ENCODE results near the gene SNRPA1. TPM values are rescaled to one million over a fixed set of nuclear protein-coding genes. Genes with fewer than 3 reads are reported as not detected.

Gene SNRPA1
- total and polyA plus RNA-seq, 12 donors: 16.0 to 65.0 (median 30.0) TPM

DNA sequence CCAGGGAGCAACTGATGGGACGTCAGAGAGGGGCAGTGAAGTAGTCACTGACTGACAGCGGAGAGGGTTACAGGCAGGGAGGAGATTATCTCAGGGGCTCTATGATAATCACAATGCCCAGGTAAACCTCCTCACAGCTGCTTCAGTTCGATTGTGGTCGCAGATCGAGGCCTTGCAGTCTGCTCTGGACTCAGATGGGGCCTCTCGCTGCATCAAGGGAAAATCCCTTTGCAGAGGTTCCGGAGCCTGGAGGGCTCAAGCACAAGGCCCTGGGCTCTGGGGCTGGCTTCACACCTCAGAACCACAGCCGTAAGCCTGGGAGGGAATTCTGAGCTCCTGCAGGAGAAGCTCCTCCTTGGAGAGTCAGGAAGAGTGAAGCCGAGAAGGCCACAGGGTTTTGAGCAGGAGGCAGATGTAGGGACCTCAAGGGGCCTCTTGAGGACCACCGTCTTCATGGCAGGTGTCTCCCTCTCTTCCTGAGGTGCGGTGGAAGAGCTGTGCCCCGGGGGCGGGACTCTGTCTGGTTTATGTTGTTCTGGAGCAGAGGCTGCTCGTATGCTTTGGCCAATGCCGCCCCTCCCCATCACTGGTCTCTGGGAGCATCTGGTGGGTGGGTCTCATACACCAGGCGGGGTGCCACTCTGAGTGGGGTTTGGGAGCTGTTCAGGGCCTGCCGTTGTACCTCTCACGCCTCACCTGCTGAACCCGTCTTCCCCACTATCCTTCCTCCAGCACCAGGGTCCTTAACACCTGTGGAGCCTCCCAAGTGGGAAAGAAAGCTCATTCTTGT lies 19.5 kb upstream of the SNRPA1 start:
- Histone ChIP-seq H3K4me1 (replicated peaks in 1 of 2) (no peaks in the 10 kb centered on the region), H3K9me3 (replicated peaks in 1 of 3) (no peaks in the 10 kb centered on the region), H3K36me3 (replicated peaks in 1 of 2) (no peaks in the 10 kb centered on the region), H3K4me3 (no peak overlapping the region), H3K27me3 (peaks cover 4% of the 10 kb centered on the region), H3K27ac (no peak overlapping the region)
- TF ChIP-seq POLR2A (IDR thresholded peaks at IDR 0.05): no peak
- TF ChIP-seq, protein P1, sequence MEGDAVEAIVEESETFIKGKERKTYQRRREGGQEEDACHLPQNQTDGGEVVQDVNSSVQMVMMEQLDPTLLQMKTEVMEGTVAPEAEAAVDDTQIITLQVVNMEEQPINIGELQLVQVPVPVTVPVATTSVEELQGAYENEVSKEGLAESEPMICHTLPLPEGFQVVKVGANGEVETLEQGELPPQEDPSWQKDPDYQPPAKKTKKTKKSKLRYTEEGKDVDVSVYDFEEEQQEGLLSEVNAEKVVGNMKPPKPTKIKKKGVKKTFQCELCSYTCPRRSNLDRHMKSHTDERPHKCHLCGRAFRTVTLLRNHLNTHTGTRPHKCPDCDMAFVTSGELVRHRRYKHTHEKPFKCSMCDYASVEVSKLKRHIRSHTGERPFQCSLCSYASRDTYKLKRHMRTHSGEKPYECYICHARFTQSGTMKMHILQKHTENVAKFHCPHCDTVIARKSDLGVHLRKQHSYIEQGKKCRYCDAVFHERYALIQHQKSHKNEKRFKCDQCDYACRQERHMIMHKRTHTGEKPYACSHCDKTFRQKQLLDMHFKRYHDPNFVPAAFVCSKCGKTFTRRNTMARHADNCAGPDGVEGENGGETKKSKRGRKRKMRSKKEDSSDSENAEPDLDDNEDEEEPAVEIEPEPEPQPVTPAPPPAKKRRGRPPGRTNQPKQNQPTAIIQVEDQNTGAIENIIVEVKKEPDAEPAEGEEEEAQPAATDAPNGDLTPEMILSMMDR (IDR thresholded peaks at IDR 0.05): no peak
- WGBS, 4 donors: 84 to 92% (median 89%) methylated on average over 11 to 19 of the region's 19 CpGs
- DNase-seq: no peak
- intact Hi-C loops (cut with DNase I): no loop called here

DNA sequence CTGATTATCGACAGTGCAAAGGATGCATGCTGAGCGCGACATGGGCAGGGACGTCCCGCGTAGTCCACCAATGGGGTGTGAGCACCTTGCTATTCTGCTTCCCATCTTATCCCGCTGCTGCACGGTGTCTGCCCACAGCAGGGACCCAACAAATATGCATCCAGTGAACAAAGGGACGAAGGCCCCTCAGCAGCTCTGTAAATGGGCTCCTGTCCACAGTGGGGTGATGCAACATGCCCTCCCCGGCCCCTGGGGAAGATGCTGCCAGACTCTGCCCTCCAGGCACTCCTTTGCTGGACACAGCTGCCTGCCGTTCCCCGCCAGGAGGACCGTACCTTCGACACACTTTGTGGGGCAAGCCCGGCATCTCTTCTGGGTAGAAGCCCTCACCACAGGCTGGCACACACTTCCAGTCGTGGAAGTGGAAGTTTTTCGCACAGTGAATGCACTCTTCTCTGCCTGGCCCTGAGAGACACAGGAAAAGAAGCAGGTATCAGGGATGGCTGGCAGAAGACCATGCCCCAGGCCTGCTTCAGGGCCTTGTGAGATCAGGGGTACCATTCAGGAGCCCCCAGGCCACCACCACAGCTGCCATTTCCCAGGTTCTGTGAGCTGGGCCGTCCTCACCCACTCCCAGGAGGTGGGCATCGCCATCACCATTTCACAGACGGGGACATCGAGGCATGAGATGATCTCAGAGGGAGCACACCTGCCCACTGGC lies 18.2 kb upstream of the SNRPA1 start:
- no peak for DNase-seq
- H3K27me3 ChIP-seq: peaks cover 4% of the 10 kb centered on the region
- no peaks in the 10 kb centered on the region for H3K9me3 ChIP-seq (replicated peaks in 1 of 3)
- H3K4me1 ChIP-seq (replicated peaks in 1 of 2): no peaks in the 10 kb centered on the region
- no peaks in the 10 kb centered on the region for H3K36me3 ChIP-seq (replicated peaks in 1 of 2)
- no peak overlapping the region for H3K4me3 ChIP-seq
- WGBS, 4 donors: 87 to 93% (median 92%) methylated on average over 20 to 21 of the region's 21 CpGs
- no peak for TF ChIP-seq POLR2A (IDR thresholded peaks at IDR 0.05)
- TF ChIP-seq, protein P1 (IDR thresholded peaks at IDR 0.05): no peak
- intact Hi-C loops (cut with DNase I): no loop called here
- H3K27ac ChIP-seq: no peak overlapping the region

DNA sequence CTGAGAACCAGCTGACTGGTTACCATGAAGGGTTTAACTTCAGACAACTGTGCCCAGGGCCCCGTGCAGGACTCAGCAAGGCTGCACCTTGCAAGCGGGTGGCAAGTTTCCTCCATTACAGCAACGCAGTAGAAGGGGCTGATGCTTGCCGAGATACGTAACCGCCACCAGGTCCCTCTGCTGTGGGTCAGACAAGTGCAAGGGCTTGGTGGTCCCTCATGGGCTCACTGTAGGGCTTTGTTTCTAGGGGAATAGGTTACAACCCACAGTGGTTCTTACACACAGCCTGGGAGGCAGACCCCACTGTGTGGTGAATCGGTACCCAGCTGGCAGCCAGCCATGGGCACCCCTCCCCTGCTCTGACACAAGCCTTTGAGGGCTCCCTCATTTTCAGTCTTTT lies 15.5 kb upstream of the SNRPA1 start:
- no peaks in the 10 kb centered on the region for H3K4me1 ChIP-seq (replicated peaks in 1 of 2)
- peaks cover 8% of the 10 kb centered on the region for H3K27me3 ChIP-seq
- no peak overlapping the region for H3K4me3 ChIP-seq
- H3K9me3 ChIP-seq (replicated peaks in 1 of 3): no peaks in the 10 kb centered on the region
- TF ChIP-seq, protein P1 (IDR thresholded peaks at IDR 0.05): no peak
- TF ChIP-seq POLR2A (IDR thresholded peaks at IDR 0.05): no peak
- no peak overlapping the region for H3K27ac ChIP-seq
- no peaks in the 10 kb centered on the region for H3K36me3 ChIP-seq (replicated peaks in 1 of 2)
- DNase-seq: peak in 1 of 7 donors; percentile 1
- 70 to 95% (median 92%) methylated on average over 3 to 7 of the region's 7 CpGs for WGBS, 4 donors
- intact Hi-C loops (cut with DNase I): no loop called here

DNA sequence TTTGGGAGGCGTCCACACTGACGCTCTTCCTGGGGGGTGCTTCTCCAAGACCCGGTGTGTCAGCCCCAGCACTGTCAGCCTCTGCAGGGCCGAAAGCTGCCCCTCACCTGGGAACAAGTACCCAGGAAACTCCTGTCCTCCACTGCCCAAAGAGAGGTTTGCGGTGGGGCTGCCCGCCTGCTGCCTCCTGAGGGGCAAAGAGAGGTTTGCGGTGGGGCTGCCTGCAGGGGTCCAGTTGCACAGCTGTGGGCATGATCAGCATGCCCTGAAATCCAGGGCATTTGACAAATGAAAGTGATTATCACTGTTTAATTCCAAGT lies 15.1 kb upstream of the SNRPA1 start:
- no peaks in the 10 kb centered on the region for H3K9me3 ChIP-seq (replicated peaks in 1 of 3)
- H3K27me3 ChIP-seq: peaks cover 8% of the 10 kb centered on the region
- no peaks in the 10 kb centered on the region for H3K36me3 ChIP-seq (replicated peaks in 1 of 2)
- H3K4me3 ChIP-seq: no peak overlapping the region
- intact Hi-C loops (cut with DNase I): no loop called here
- no peaks in the 10 kb centered on the region for H3K4me1 ChIP-seq (replicated peaks in 1 of 2)
- H3K27ac ChIP-seq: no peak overlapping the region
- TF ChIP-seq POLR2A (IDR thresholded peaks at IDR 0.05): no peak
- TF ChIP-seq, protein P1 (IDR thresholded peaks at IDR 0.05): no peak
- DNase-seq: no peak
- 88 to 96% (median 92%) methylated on average over 5 to 7 of the region's 7 CpGs for WGBS, 4 donors
